Endometrium (tissue), 2 donors: Measurements from ENCODE around the gene THEMIS2.
A peak's percentile ranks its signal among the peaks of the same experiment; 100 is the strongest.
"Not testable (repeated sequence)": the region's sequence is repeated elsewhere in the genome, so short reads cannot be mapped to it uniquely, and the experiment has no call there.

ENCODE experiments used
- FAIRE-seq: peaks from 2 replicates; lab custom pipeline; 2012; peaks lifted over from hg19 to GRCh38; lab: Jason Lieb, UNC
- donor health status: control.
- donor health status: control.

The THEMIS2 gene

GRCh38 chr1:27872059-27872801, at the start of gene THEMIS2:
Gene THEMIS2, plus strand, starts transcription at chr1:27872544. Its CDS starts 28 bp downstream, at chr1:27872572.
- no peak for FAIRE-seq

- no peak for FAIRE-seq
These were observed 48.6 kb upstream of the THEMIS2 start for GRCh38 chr1:27823784-27824183.

GRCh38 chr1:27824411-27824810, 47.9 kb upstream of the THEMIS2 start:
- no peak for FAIRE-seq

GRCh38 chr1:27829339-27829960, 42.9 kb upstream of the THEMIS2 start:
- FAIRE-seq = not testable (repeated sequence)

GRCh38 chr1:27830621-27831440, 41.5 kb upstream of the THEMIS2 start, which contains the start of gene PPP1R8:
Gene PPP1R8, plus strand, starts transcription at chr1:27830782. Its CDS starts 54 bp downstream, at chr1:27830836.
- peak; percentile 92 for FAIRE-seq

- FAIRE-seq = no peak
These were observed 40.6 kb upstream of the THEMIS2 start for GRCh38 chr1:27831568-27832410.

- no peak for FAIRE-seq
These were observed 39.6 kb upstream of the THEMIS2 start for GRCh38 chr1:27832762-27833161.

GRCh38 chr1:27833470-27833869, 38.9 kb upstream of the THEMIS2 start:
- FAIRE-seq = no peak

- no peak for FAIRE-seq
These were observed 37.3 kb upstream of the THEMIS2 start for GRCh38 chr1:27835046-27835445.

GRCh38 chr1:27835501-27835900, 36.8 kb upstream of the THEMIS2 start:
- no peak for FAIRE-seq

- FAIRE-seq = no peak
These were observed 22.4 kb upstream of the THEMIS2 start for GRCh38 chr1:27849951-27850350.

GRCh38 chr1:27855085-27855484, 17.3 kb upstream of the THEMIS2 start:
- no peak for FAIRE-seq

GRCh38 chr1:27856561-27857343, 15.6 kb upstream of the THEMIS2 start:
- no peak for FAIRE-seq

GRCh38 chr1:27857552-27857951, 14.8 kb upstream of the THEMIS2 start:
- not testable (repeated sequence) for FAIRE-seq

- no peak for FAIRE-seq
These were observed 14.0 kb upstream of the THEMIS2 start for GRCh38 chr1:27858072-27858948.

- no peak for FAIRE-seq
These were observed 13.3 kb upstream of the THEMIS2 start for GRCh38 chr1:27858949-27859576.

GRCh38 chr1:27861436-27861835, 10.9 kb upstream of the THEMIS2 start:
- FAIRE-seq = no peak

- FAIRE-seq = no peak
These were observed 10.3 kb upstream of the THEMIS2 start for GRCh38 chr1:27862004-27862403.
